SK-N-SH (cell line): ENCODE results near the gene TUT7. TPM values are rescaled to one million over a fixed set of nuclear protein-coding genes. Genes with fewer than 3 reads are reported as not detected.

Experiments
- CTCF ChIA-PET: fragments of 300-600, 350-600 bp; formaldehyde crosslinking; extraction: SDS; loops from one replicate; lab custom pipeline; 2021; lab: Yijun Ruan, JAX
- POLR2A ChIA-PET: fragments of 350-600 bp; sonication (Branson Sonifier 250); formaldehyde crosslinking; extraction: SDS; loops from one replicate; lab custom pipeline; 2020; ENCODE audit warnings: antibody characterized with exemption, inconsistent platforms; lab: Yijun Ruan, JAX
- DNase-seq: peaks from one replicate; pipeline ENCODE4 v3.0.0; 2012
- H2AFZ ChIP-seq: fragments of 200-600 bp; sonication (generic); 2 replicates; pipeline ENCODE4 v1.8.1; 2016; ENCODE audit warnings: antibody characterized with exemption, mild to moderate bottlenecking, low read depth
- H3F3A ChIP-seq: fragments of 200-600 bp; sonication (generic); replicated peaks from 2 replicates; pipeline ENCODE3; 2016; ENCODE audit warnings: antibody characterized with exemption, mild to moderate bottlenecking; ENCODE audit not compliant: insufficient read depth
- H3K27ac ChIP-seq, 2 experiments: fragments of 200-500 bp in 1 of 2; fragments of 200-600 bp in 1 of 2; sonication (Bioruptor generic) in 1 of 2; sonication (generic), shearing (Covaris generic) in 1 of 2; 2 replicates each; pipeline versions ENCODE4 v1.5.1 to v1.6.1; 2014 to 2016; ENCODE audit warnings: low read depth in 2 of 2, inconsistent platforms in 1 of 2, low read length in 1 of 2, mild to moderate bottlenecking in 1 of 2, mixed read lengths in 1 of 2
- H3K27me3 ChIP-seq: fragments of 200-600 bp; sonication (generic), shearing (Covaris generic); 2 replicates; pipeline ENCODE4 v1.6.1; 2016; ENCODE audit warnings: mixed run types; ENCODE audit not compliant: insufficient read depth
- H3K36me3 ChIP-seq, 2 experiments: fragments of 200-500 bp in 1 of 2; fragments of 200-600 bp in 1 of 2; sonication (Bioruptor generic) in 1 of 2; sonication (generic) in 1 of 2; replicated peaks in 1 of 2; 2 replicates each; pipeline versions ENCODE3 to v1.5.1; 2014 to 2016; ENCODE audit warnings: low read length in 1 of 2, mild to moderate bottlenecking in 1 of 2; ENCODE audit not compliant: insufficient read depth in 2 of 2, control insufficient read depth in 1 of 2
- H3K4me1 ChIP-seq, 2 experiments: fragments of 200-500 bp in 1 of 2; fragments of 200-600 bp in 1 of 2; sonication (Bioruptor generic) in 1 of 2; sonication (generic), shearing (Covaris generic) in 1 of 2; 2 replicates each; pipeline versions ENCODE4 v1.5.1 to v1.6.1; 2014 to 2016; ENCODE audit warnings: low read depth in 1 of 2, low read length in 1 of 2, mixed run types in 1 of 2; ENCODE audit not compliant: insufficient read depth in 2 of 2, control insufficient read depth in 1 of 2
- H3K4me2 ChIP-seq: fragments of 200-600 bp; sonication (generic), shearing (Covaris generic); 2 replicates; pipeline ENCODE4 v1.6.1; 2017; ENCODE audit warnings: mixed run types
- H3K4me3 ChIP-seq, 2 experiments: fragments of 200-500 bp in 1 of 2; fragments of 200-600 bp in 1 of 2; sonication (Bioruptor generic) in 1 of 2; sonication (generic), shearing (Covaris generic) in 1 of 2; 2 replicates each; pipeline versions ENCODE4 v1.5.1 to v1.8.1; 2014 to 2016; ENCODE audit warnings: low read depth in 2 of 2, inconsistent platforms in 1 of 2, low read length in 1 of 2, mild to moderate bottlenecking in 1 of 2, mixed read lengths in 1 of 2, moderate library complexity in 1 of 2
- H3K79me2 ChIP-seq: fragments of 200-600 bp; sonication (generic); 2 replicates; pipeline ENCODE4 v1.8.1; 2017; ENCODE audit warnings: mild to moderate bottlenecking; ENCODE audit not compliant: insufficient read depth
- H3K9ac ChIP-seq: fragments of 200-600 bp; sonication (generic); 2 replicates; pipeline ENCODE4 v1.6.1; 2017; ENCODE audit warnings: mixed run types
- H3K9me2 ChIP-seq: fragments of 200-600 bp; sonication (generic); 2 replicates; pipeline ENCODE4 v1.6.1; 2017; ENCODE audit warnings: mixed run types
- H3K9me3 ChIP-seq: fragments of 200-600 bp; sonication (generic); 2 replicates; pipeline ENCODE4 v1.6.1; 2017; ENCODE audit warnings: mixed run types, mild to moderate bottlenecking, moderate library complexity
- H4K20me1 ChIP-seq: fragments of 200-600 bp; sonication (generic); 2 replicates; pipeline ENCODE4 v1.6.1; 2017; ENCODE audit warnings: mild to moderate bottlenecking, mixed run types; ENCODE audit not compliant: insufficient read depth
- CHD2 ChIP-seq: fragments of 150-350 bp; IDR thresholded peaks from 2 replicates; pipeline ENCODE4 v1.6.1; 2018; ENCODE audit warnings: low read length; ENCODE audit not compliant: partially characterized antibody
- EP300 ChIP-seq, 2 experiments: IDR thresholded peaks; 2 replicates each; pipeline versions ENCODE4 v1.4.0 to v1.6.1; 2012; ENCODE audit warnings: borderline replicate concordance in 1 of 2, low read depth in 1 of 2, low read length in 1 of 2
- FOSL2 ChIP-seq: IDR thresholded peaks from 2 replicates; pipeline ENCODE4 v1.4.0; 2012; ENCODE audit warnings: low read depth, mild to moderate bottlenecking, moderate library complexity, borderline replicate concordance
- FOXM1 ChIP-seq: IDR thresholded peaks from 2 replicates; pipeline ENCODE4 v1.4.0; 2012; ENCODE audit warnings: low read depth, mild to moderate bottlenecking
- GABPA ChIP-seq: IDR thresholded peaks from 2 replicates; pipeline ENCODE4 v1.4.0; 2012; ENCODE audit warnings: low read depth, mild to moderate bottlenecking
- MEF2A ChIP-seq: IDR thresholded peaks from 2 replicates; pipeline ENCODE4 v1.4.0; 2012; ENCODE audit warnings: low read depth, borderline replicate concordance
- POLR2AphosphoS5 ChIP-seq: IDR thresholded peaks from 2 replicates; pipeline ENCODE4 v1.6.1; 2012; ENCODE audit warnings: low read depth, low read length
- RAD21 ChIP-seq: IDR thresholded peaks from 2 replicates; pipeline ENCODE4 v1.6.1; 2012; ENCODE audit warnings: mild to moderate bottlenecking, low read length
- RCOR1 ChIP-seq: fragments of 150-350 bp; IDR thresholded peaks from 2 replicates; pipeline ENCODE4 v1.6.1; 2017; ENCODE audit warnings: antibody characterized with exemption, low read length
- RFX5 ChIP-seq: IDR thresholded peaks from 2 replicates; pipeline ENCODE4 v1.6.1; 2012; ENCODE audit warnings: mild to moderate bottlenecking, improper control_type of control experiment, low read length
- RXRA ChIP-seq: IDR thresholded peaks from 2 replicates; pipeline ENCODE4 v1.4.0; 2012; ENCODE audit warnings: low read depth, mild to moderate bottlenecking, borderline replicate concordance
- WGBS: methylation state at CpG from one replicate; pipeline ENCODE4 v1.1.6; 2017; ENCODE audit warnings: low lambda C conversion rate; 5-methylcytosine and 5-hydroxymethylcytosine counted together
- polyA plus RNA-seq, 3 experiments: library from polyadenylated mRNA; depleted of rRNA; stranded (reverse); fragments of >200 nt; gene quantifications; 2 replicates each; pipeline ENCODE4 v1.2.3, GENCODE V29; 2012
- TF ChIP-seq, protein P1 (sequence below): fragments of 200-600 bp; sonication (generic); IDR thresholded peaks from 2 replicates; pipeline ENCODE4 v1.6.1; 2017; ENCODE audit warnings: antibody characterized with exemption, mild to moderate bottlenecking, moderate library complexity
- TF ChIP-seq, protein P2 (sequence below): IDR thresholded peaks from 2 replicates; pipeline ENCODE4 v1.4.0; 2012; ENCODE audit warnings: low read depth, borderline replicate concordance
- TF ChIP-seq, protein P3 (sequence below): IDR thresholded peaks from 2 replicates; pipeline ENCODE4 v1.6.1; 2012; ENCODE audit warnings: mild to moderate bottlenecking, low read depth, low read length, moderate library complexity

The TUT7 gene
- polyA plus RNA-seq, 1 of the 3 experiments (the other 2 are of a cell fraction) = 6.7 TPM

DNA sequence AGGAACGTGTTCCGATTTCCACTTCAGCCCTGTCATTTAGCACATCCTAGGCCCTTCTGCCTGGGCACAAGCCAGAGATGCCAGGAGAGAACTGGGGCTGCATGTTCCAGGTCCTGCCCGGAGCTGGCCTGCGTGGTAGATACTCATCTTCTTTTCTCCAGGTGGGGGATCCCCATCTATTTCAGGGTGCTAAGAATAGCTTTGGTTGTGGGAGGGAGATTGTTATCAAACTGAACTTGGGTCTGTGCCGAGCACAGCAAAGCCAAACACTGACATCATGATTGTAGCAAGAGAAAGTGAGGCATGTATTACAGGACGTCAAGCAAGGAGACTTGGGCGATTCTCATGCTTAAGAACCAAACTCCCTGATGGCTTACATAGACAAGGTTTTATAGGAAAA lies 113.0 kb downstream of the TUT7 start:
- Histone ChIP-seq H3K9me3 (no peaks in the 10 kb centered on the region), H3K9ac (no peak overlapping the region), H2AFZ (no peak overlapping the region), H3K9me2 (no peaks in the 10 kb centered on the region)
- 73% methylated on average over 7 of the region's 7 CpGs for WGBS
- POLR2A ChIA-PET = no interaction called here
- TF ChIP-seq FOSL2 (no peak), MEF2A (no peak), RCOR1 (no peak), RAD21 (no peak), RXRA (no peak), EP300 (IDR thresholded peaks at IDR 0.05; ENCODE audit: borderline replicate concordance in 1 of 2, low read depth in 1 of 2, low read length in 1 of 2) (no peak), FOXM1 (no peak), RFX5 (no peak), GABPA (no peak), CHD2 (no peak), POLR2AphosphoS5 (no peak)
- TF ChIP-seq, protein P1, sequence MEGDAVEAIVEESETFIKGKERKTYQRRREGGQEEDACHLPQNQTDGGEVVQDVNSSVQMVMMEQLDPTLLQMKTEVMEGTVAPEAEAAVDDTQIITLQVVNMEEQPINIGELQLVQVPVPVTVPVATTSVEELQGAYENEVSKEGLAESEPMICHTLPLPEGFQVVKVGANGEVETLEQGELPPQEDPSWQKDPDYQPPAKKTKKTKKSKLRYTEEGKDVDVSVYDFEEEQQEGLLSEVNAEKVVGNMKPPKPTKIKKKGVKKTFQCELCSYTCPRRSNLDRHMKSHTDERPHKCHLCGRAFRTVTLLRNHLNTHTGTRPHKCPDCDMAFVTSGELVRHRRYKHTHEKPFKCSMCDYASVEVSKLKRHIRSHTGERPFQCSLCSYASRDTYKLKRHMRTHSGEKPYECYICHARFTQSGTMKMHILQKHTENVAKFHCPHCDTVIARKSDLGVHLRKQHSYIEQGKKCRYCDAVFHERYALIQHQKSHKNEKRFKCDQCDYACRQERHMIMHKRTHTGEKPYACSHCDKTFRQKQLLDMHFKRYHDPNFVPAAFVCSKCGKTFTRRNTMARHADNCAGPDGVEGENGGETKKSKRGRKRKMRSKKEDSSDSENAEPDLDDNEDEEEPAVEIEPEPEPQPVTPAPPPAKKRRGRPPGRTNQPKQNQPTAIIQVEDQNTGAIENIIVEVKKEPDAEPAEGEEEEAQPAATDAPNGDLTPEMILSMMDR = no peak
- TF ChIP-seq, protein P2, sequence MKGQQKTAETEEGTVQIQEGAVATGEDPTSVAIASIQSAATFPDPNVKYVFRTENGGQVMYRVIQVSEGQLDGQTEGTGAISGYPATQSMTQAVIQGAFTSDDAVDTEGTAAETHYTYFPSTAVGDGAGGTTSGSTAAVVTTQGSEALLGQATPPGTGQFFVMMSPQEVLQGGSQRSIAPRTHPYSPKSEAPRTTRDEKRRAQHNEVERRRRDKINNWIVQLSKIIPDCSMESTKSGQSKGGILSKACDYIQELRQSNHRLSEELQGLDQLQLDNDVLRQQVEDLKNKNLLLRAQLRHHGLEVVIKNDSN = no peak
- TF ChIP-seq, protein P3, sequence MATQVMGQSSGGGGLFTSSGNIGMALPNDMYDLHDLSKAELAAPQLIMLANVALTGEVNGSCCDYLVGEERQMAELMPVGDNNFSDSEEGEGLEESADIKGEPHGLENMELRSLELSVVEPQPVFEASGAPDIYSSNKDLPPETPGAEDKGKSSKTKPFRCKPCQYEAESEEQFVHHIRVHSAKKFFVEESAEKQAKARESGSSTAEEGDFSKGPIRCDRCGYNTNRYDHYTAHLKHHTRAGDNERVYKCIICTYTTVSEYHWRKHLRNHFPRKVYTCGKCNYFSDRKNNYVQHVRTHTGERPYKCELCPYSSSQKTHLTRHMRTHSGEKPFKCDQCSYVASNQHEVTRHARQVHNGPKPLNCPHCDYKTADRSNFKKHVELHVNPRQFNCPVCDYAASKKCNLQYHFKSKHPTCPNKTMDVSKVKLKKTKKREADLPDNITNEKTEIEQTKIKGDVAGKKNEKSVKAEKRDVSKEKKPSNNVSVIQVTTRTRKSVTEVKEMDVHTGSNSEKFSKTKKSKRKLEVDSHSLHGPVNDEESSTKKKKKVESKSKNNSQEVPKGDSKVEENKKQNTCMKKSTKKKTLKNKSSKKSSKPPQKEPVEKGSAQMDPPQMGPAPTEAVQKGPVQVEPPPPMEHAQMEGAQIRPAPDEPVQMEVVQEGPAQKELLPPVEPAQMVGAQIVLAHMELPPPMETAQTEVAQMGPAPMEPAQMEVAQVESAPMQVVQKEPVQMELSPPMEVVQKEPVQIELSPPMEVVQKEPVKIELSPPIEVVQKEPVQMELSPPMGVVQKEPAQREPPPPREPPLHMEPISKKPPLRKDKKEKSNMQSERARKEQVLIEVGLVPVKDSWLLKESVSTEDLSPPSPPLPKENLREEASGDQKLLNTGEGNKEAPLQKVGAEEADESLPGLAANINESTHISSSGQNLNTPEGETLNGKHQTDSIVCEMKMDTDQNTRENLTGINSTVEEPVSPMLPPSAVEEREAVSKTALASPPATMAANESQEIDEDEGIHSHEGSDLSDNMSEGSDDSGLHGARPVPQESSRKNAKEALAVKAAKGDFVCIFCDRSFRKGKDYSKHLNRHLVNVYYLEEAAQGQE = no peak
- TF ChIP-seq, all 33 proteins: peak for 0
- no peaks in the 10 kb centered on the region for H3K27me3 ChIP-seq
- no peak overlapping the region for H3K4me2 ChIP-seq
- H4K20me1 ChIP-seq = no peaks in the 10 kb centered on the region
- no peaks in the 10 kb centered on the region for H3K4me1 ChIP-seq
- DNase-seq = no peak
- no peaks in the 10 kb centered on the region for H3K36me3 ChIP-seq
- H3F3A ChIP-seq = no peaks in the 10 kb centered on the region
- no peak overlapping the region for H3K27ac ChIP-seq
- H3K79me2 ChIP-seq = no peaks in the 10 kb centered on the region
- CTCF ChIA-PET = interaction anchor here (1.1 to 5.0 kb wide), 3 partner anchors 39 to 173 kb away, joined by 3 to 30 read pairs (median 3); no protein-coding TSS in a partner anchor
- H3K4me3 ChIP-seq = no peak overlapping the region
